ENCODE results near the gene GAS5.
"Not testable (repeated sequence)": the region's sequence is repeated elsewhere in the genome, so short reads cannot be mapped to it uniquely, and the experiment has no call there.

The GAS5 gene

DNA sequence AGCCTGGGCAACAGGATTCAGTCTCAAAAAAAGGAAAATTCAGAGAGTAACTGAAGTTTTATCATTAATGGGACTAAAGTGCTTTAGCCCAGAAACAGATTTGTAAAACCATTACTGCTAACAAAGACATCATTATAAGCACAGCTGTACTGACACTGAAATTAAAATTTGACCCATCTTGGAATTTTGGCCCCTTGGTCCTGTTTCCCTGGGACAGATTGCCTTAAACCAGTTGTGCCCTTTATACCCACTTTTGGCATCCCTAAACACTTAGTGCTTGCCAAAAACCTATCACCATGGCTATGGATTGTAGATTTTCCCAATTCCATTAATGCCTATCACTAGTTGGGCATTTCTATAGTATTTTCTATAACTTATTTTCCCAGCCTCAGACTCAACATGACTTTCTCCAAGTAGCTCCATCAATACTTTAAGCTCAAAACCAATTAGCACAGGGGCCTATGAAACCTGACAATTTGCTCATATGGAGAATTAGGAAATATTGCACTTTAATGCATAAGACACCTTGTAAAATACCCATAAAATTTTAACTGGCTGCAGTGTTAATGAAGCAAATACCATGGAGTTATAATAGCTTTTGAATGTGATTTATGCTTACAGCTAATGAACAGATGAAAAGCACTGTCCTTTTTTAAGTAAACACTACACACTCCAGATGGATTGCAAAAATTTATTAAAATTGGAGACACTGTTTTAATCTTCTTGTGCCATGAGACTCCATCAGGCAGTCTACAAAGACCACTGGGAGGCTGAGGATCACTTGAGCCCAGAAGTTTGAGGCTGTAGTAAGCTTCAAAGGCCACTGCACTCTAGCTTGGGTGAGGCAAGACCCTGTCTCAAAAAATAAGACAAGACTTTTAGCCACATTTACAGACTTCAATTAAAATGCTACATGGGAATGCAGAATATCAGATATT lies 4.3 kb downstream of the GAS5 start:
- H3K4me2 ChIP-seq (ENCODE audit: low read length), result no peak overlapping the region
- no peaks in the 10 kb centered on the region for H3K9me3 ChIP-seq (ENCODE audit: control insufficient read depth, low read length)
- no peak overlapping the region for H3K9ac ChIP-seq
- H3K4me1 ChIP-seq, result peaks cover 3% of the 10 kb centered on the region
- TF ChIP-seq, protein P1, sequence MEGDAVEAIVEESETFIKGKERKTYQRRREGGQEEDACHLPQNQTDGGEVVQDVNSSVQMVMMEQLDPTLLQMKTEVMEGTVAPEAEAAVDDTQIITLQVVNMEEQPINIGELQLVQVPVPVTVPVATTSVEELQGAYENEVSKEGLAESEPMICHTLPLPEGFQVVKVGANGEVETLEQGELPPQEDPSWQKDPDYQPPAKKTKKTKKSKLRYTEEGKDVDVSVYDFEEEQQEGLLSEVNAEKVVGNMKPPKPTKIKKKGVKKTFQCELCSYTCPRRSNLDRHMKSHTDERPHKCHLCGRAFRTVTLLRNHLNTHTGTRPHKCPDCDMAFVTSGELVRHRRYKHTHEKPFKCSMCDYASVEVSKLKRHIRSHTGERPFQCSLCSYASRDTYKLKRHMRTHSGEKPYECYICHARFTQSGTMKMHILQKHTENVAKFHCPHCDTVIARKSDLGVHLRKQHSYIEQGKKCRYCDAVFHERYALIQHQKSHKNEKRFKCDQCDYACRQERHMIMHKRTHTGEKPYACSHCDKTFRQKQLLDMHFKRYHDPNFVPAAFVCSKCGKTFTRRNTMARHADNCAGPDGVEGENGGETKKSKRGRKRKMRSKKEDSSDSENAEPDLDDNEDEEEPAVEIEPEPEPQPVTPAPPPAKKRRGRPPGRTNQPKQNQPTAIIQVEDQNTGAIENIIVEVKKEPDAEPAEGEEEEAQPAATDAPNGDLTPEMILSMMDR (IDR thresholded peaks at IDR 0.05), result no peak
- no peaks in the 10 kb centered on the region for H3K36me3 ChIP-seq (ENCODE audit: control insufficient read depth, insufficient read depth, low read length)
- no peak overlapping the region for H3K4me3 ChIP-seq (ENCODE audit: low read depth, low read length)
- H2AFZ ChIP-seq, result no peak overlapping the region
- no peaks in the 10 kb centered on the region for H3K27me3 ChIP-seq (ENCODE audit: control insufficient read depth, insufficient read depth, low read length)
- H3K79me2 ChIP-seq, result no peaks in the 10 kb centered on the region
- H3K27ac ChIP-seq, result no peak overlapping the region

DNA sequence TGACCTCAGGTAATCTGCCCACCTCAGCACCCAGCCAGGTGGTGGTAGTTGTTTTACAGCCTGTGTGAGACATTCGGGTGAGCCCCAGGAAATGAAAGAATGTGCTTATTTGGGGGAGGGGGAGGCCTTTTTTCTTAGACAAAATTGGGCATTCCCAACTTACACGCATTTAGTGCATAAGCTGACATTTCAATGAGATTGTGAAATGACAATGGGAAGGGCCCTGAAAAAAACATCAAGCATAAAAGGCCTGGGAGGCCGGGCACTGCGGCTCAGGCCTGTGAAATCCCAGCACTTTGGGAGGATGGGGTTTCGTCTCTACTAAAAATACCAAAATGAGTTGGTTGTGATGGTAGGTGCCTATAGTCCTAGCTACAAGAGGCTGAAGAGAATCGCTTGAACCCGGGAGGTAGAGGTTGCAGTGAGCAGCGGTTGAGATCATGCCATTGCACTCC lies 5.0 kb downstream of the GAS5 start:
- no peak overlapping the region for H2AFZ ChIP-seq
- H3K36me3 ChIP-seq (ENCODE audit: control insufficient read depth, insufficient read depth, low read length), result no peaks in the 10 kb centered on the region
- TF ChIP-seq, protein P1 (IDR thresholded peaks at IDR 0.05), result no peak
- H3K4me1 ChIP-seq, result peaks cover 3% of the 10 kb centered on the region
- no peak overlapping the region for H3K9ac ChIP-seq
- no peak overlapping the region for H3K4me2 ChIP-seq (ENCODE audit: low read length)
- no peaks in the 10 kb centered on the region for H3K79me2 ChIP-seq
- H3K4me3 ChIP-seq (ENCODE audit: low read depth, low read length), result no peak overlapping the region
- H3K27me3 ChIP-seq (ENCODE audit: control insufficient read depth, insufficient read depth, low read length), result no peaks in the 10 kb centered on the region
- H3K27ac ChIP-seq, result no peak overlapping the region
- no peaks in the 10 kb centered on the region for H3K9me3 ChIP-seq (ENCODE audit: control insufficient read depth, low read length)

DNA sequence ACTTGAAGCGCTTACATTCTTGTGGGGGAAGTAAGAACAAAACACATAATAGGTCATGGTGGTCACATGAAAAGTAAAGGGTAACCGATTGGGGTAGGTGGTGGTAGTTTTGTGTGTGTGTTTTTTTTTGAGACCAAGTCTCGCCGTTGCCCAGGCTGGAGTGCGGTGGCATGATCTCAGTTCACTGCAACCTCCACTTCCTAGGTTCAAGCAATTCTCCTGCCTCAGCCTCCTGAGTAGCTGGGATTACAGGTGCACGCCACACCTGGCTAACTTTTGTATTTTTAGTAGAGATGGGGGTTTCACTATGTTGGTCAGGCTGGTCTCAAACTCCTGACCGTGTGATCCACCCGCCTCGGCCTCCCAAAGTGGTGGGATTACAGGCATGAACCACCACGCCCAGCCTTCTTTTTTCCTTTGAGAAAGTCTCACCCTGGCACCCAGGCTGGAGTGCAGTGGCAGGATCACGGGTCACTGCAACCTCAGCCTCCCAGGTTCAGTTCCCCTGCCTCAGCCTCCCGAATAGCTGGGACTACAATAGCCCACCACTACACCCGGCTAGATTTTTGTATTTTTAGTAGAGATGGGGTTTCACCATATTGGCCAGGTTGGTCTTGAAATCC lies 5.5 kb downstream of the GAS5 start:
- H3K36me3 ChIP-seq (ENCODE audit: control insufficient read depth, insufficient read depth, low read length), result not testable (repeated sequence)

DNA sequence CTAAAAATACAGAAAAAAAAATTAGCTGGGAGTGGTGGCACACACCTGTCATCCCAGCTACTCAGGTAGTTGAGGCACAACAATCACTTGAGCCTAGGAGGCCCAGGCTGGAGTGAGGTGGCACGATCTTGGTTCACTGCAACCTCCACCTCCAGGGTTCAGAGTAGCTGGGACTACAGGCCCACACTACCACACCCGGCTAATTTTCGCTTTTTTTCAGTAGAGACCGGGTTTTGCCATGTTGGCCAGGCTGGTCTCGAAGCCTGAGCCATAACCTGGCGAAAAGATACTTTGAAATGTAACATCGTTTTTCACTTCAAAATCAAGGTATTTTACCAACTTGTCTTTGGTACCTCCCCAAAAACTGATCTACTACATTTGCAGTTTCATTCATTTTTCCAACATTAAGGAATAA lies 6.1 kb downstream of the GAS5 start:
- H3K9me3 ChIP-seq (ENCODE audit: control insufficient read depth, low read length), result no peaks in the 10 kb centered on the region
- TF ChIP-seq, protein P1 (IDR thresholded peaks at IDR 0.05), result no peak

More for the DNA sequence above, 5.5 kb downstream of the GAS5 start:
- H3K27ac ChIP-seq; H3K4me2 ChIP-seq (ENCODE audit: low read length); H3K27me3 ChIP-seq (ENCODE audit: control insufficient read depth, insufficient read depth, low read length); H3K9me3 ChIP-seq (ENCODE audit: control insufficient read depth, low read length); H3K4me1 ChIP-seq; H3K79me2 ChIP-seq; H3K4me3 ChIP-seq (ENCODE audit: low read depth, low read length); H3K9ac ChIP-seq; H2AFZ ChIP-seq: not testable (repeated sequence)

DNA sequence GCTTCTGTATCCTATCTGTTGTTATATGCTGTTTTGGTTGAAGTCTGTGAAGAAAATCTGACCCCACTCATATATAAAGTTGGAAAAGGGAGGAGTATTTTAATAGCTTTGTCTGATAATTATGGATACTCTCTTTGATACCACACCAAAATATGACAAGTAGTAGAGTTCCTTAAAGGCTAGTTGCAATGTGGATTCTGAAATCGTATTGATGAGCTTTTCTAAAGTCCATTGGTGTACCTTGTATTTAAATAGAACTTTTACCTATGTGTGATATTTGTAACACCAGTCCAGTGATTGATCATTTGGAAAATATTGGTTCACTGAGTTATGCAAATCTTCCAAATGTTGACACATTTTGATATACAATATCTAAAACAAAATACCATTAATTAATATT lies 7.7 kb downstream of the GAS5 start:
- Histone ChIP-seq H3K9ac (no peak overlapping the region), H3K4me2 (ENCODE audit: low read length) (no peak overlapping the region), H3K79me2 (no peaks in the 10 kb centered on the region), H3K27ac (no peak overlapping the region), H2AFZ (no peak overlapping the region), H3K4me3 (ENCODE audit: low read depth, low read length) (no peak overlapping the region), H3K36me3 (ENCODE audit: control insufficient read depth, insufficient read depth, low read length) (no peaks in the 10 kb centered on the region), H3K27me3 (ENCODE audit: control insufficient read depth, insufficient read depth, low read length) (no peaks in the 10 kb centered on the region), H3K9me3 (ENCODE audit: control insufficient read depth, low read length) (no peaks in the 10 kb centered on the region), H3K4me1 (no peaks in the 10 kb centered on the region)
- TF ChIP-seq, protein P1 (IDR thresholded peaks at IDR 0.05), result no peak

More for the DNA sequence above, 6.1 kb downstream of the GAS5 start:
- Histone ChIP-seq H3K4me1 (peaks cover 3% of the 10 kb centered on the region), H3K9ac (no peak overlapping the region), H3K4me2 (ENCODE audit: low read length) (no peak overlapping the region), H2AFZ (no peak overlapping the region), H3K27me3 (ENCODE audit: control insufficient read depth, insufficient read depth, low read length) (no peaks in the 10 kb centered on the region), H3K27ac (no peak overlapping the region), H3K4me3 (ENCODE audit: low read depth, low read length) (no peak overlapping the region), H3K36me3 (ENCODE audit: control insufficient read depth, insufficient read depth, low read length) (no peaks in the 10 kb centered on the region), H3K79me2 (no peaks in the 10 kb centered on the region)

DNA sequence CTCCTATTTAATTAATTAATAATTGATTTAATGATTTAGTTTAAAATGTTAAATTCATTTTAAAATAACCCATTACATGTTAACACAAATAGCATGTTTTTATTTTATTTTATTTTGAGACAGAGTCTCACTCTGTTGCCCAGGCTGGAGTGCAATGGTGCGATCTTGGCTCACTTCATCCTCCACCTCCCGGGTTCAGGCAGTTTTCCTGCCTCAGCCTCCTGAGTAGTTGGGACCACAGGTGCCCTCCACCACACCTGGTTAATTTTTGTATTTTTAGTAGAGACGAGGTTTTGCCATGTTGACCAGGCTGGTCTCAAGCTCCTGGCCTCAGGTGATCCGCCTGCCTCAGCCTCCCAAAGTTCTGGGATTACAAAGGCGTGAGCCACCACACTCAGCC lies 8.2 kb downstream of the GAS5 start:
- not testable (repeated sequence) for H3K9ac ChIP-seq; H3K4me2 ChIP-seq (ENCODE audit: low read length); H3K9me3 ChIP-seq (ENCODE audit: control insufficient read depth, low read length); H3K4me3 ChIP-seq (ENCODE audit: low read depth, low read length); H3K4me1 ChIP-seq; H3K27ac ChIP-seq; H3K36me3 ChIP-seq (ENCODE audit: control insufficient read depth, insufficient read depth, low read length); H3K79me2 ChIP-seq; H3K27me3 ChIP-seq (ENCODE audit: control insufficient read depth, insufficient read depth, low read length); H2AFZ ChIP-seq

Measured in parathyroid adenoma (tissue), 2 donors.